HCT116 (cell line): ENCODE measurements around the gene PEX11A. TPM values are rescaled to one million over a fixed set of nuclear protein-coding genes. Genes with fewer than 3 reads are reported as not detected.

Experiments
- ATAC-seq: fragments of 200-7000 bp; cut with Tn5 transposase; 2 replicates; pipeline ENCODE4 v1.9.1; 2020; ENCODE audit warnings: mild to moderate bottlenecking, moderate library complexity
- BruUV-seq: library from RNA; stranded (reverse); fragments of 400-500 nt; replicated peaks from 2 replicates; lab custom pipeline; 2021; lab: Mats Ljungman, UMichigan
- CTCF ChIA-PET: fragments of 300-600 bp; sonication (Branson Sonifier 250); formaldehyde crosslinking; loops from one replicate; lab custom pipeline; 2021; ENCODE audit warnings: antibody characterized with exemption; lab: Charles Lee
- POLR2A ChIA-PET: fragments of 300-600, 350-600 bp; sonication (Branson Sonifier 250); formaldehyde crosslinking; loops from one replicate; lab custom pipeline; 2021; ENCODE audit warnings: antibody characterized with exemption; lab: Charles Lee
- RAD21 ChIA-PET, 2 experiments: fragments of 300-600 bp; sonication (Branson Sonifier 250); formaldehyde crosslinking; loops; one replicate each; lab custom pipeline; 2023; ENCODE audit warnings: low total read pairs in 2 of 2; ENCODE audit not compliant: uncharacterized antibody in 2 of 2, unreplicated experiment in 2 of 2, low non-redundant PET in 1 of 2; lab: Charles Lee
- DNase-seq: peaks from one replicate; pipeline ENCODE4 v3.0.0-alpha.2; 2010; ENCODE audit warnings: low read depth, low spot score
- H2AFZ ChIP-seq: fragments of 200-600 bp; shearing (Covaris generic), sonication (generic); 2 replicates; pipeline ENCODE4 v1.6.1; 2017; ENCODE audit warnings: low read depth, mixed run types, mixed read lengths, antibody characterized with exemption, low read length; ENCODE audit not compliant: poor library complexity, severe bottlenecking
- H3K27ac ChIP-seq: 2 replicates; pipeline ENCODE4 v1.5.1; 2012; ENCODE audit warnings: low read depth, low read length
- H3K27me3 ChIP-seq: fragments of 200-600 bp; sonication (generic); 2 replicates; pipeline ENCODE4 v1.6.1; 2016; ENCODE audit warnings: mixed run types, low read length, mixed read lengths; ENCODE audit not compliant: insufficient read depth
- H3K36me3 ChIP-seq, 2 experiments: fragments of 200-500 bp in 1 of 2; fragments of 200-600 bp in 1 of 2; sonication (Bioruptor generic) in 1 of 2; sonication (generic) in 1 of 2; 2 replicates each; pipeline versions ENCODE4 v1.5.1 to v1.6.1; 2014 to 2016; ENCODE audit warnings: low read length in 2 of 2, inconsistent platforms in 1 of 2, mixed read lengths in 1 of 2, mixed run types in 1 of 2; ENCODE audit not compliant: insufficient read depth in 2 of 2, control insufficient read depth in 1 of 2
- H3K4me1 ChIP-seq, 2 experiments: fragments of 200-600 bp in 1 of 2; sonication (generic) in 1 of 2; 2 replicates each; pipeline versions ENCODE4 v1.5.1 to v1.6.1; 2012 to 2017; ENCODE audit warnings: low read length in 2 of 2, inconsistent platforms in 1 of 2, mild to moderate bottlenecking in 1 of 2, mixed read lengths in 1 of 2, mixed run types in 1 of 2, moderate library complexity in 1 of 2; ENCODE audit not compliant: insufficient read depth in 2 of 2, control insufficient read depth in 1 of 2
- H3K4me2 ChIP-seq: fragments of 200-600 bp; sonication (generic); 2 replicates; pipeline ENCODE4 v1.6.1; 2017; ENCODE audit warnings: mixed run types, low read length, mixed read lengths
- H3K4me3 ChIP-seq, 2 experiments: fragments of 200-600 bp in 1 of 2; sonication (generic) in 1 of 2; replicated peaks in 1 of 2; 2 replicates each; pipeline ENCODE4 v1.5.1; 2011 to 2016; ENCODE audit warnings: low read length in 2 of 2, control low read depth in 1 of 2, low read depth in 1 of 2, mild to moderate bottlenecking in 1 of 2, mixed read lengths in 1 of 2, mixed run types in 1 of 2
- H3K79me2 ChIP-seq: fragments of 200-600 bp; sonication (generic); 2 replicates; pipeline ENCODE4 v1.6.1; 2017; ENCODE audit warnings: mild to moderate bottlenecking, mixed run types, low read length, moderate library complexity, mixed read lengths; ENCODE audit not compliant: insufficient read depth
- H3K9ac ChIP-seq: fragments of 200-600 bp; sonication (generic); 2 replicates; pipeline ENCODE4 v1.6.1; 2016; ENCODE audit warnings: low read length, mixed read lengths
- H3K9me2 ChIP-seq: fragments of 200-600 bp; sonication (generic), shearing (Covaris generic); 2 replicates; pipeline ENCODE4 v1.6.1; 2017; ENCODE audit warnings: mixed run types, mild to moderate bottlenecking, moderate library complexity; ENCODE audit not compliant: insufficient read depth
- H3K9me3 ChIP-seq, 2 experiments: fragments of 200-500 bp in 1 of 2; fragments of 200-600 bp in 1 of 2; sonication (Bioruptor generic) in 1 of 2; sonication (generic) in 1 of 2; 2 replicates each; pipeline ENCODE4 v1.6.1; 2014 to 2017; ENCODE audit warnings: low read length in 2 of 2, mixed read lengths in 2 of 2, inconsistent platforms in 1 of 2, low read depth in 1 of 2, mild to moderate bottlenecking in 1 of 2, mixed run types in 1 of 2, moderate library complexity in 1 of 2; ENCODE audit not compliant: control insufficient read depth in 1 of 2, insufficient read depth in 1 of 2
- H4K20me1 ChIP-seq: fragments of 200-600 bp; sonication (generic), shearing (Covaris generic); 2 replicates; pipeline ENCODE4 v1.6.1; 2017; ENCODE audit warnings: mixed run types, mild to moderate bottlenecking, moderate library complexity; ENCODE audit not compliant: insufficient read depth
- CBX3 ChIP-seq: IDR thresholded peaks from 2 replicates; pipeline ENCODE4 v1.6.1; 2012; ENCODE audit warnings: low read depth
- CEBPB ChIP-seq: IDR thresholded peaks from 2 replicates; pipeline ENCODE4 v1.6.1; 2012; ENCODE audit warnings: low read depth
- ELF1 ChIP-seq: IDR thresholded peaks from 2 replicates; pipeline ENCODE4 v1.6.1; 2012; ENCODE audit warnings: low read depth, borderline replicate concordance
- EZH2phosphoT487 ChIP-seq: fragments of 200-600 bp; IDR thresholded peaks from 2 replicates; pipeline ENCODE4 v1.6.1; 2018; ENCODE audit warnings: antibody characterized with exemption, borderline replicate concordance
- FOSL1 ChIP-seq: IDR thresholded peaks from 2 replicates; pipeline ENCODE4 v1.6.1; 2012; ENCODE audit warnings: low read depth
- POLR2A ChIP-seq: IDR thresholded peaks from 2 replicates; pipeline ENCODE4 v1.7.0; 2011; ENCODE audit warnings: borderline replicate concordance; ENCODE audit not compliant: insufficient read depth, insufficient read length; ENCODE audit errors: extremely low read depth
- POLR2AphosphoS5 ChIP-seq: IDR thresholded peaks from 2 replicates; pipeline ENCODE4 v1.6.1; 2011; ENCODE audit warnings: mild to moderate bottlenecking, low read depth, low read length, moderate library complexity
- SIN3A ChIP-seq: IDR thresholded peaks from 2 replicates; pipeline ENCODE4 v1.6.1; 2012; ENCODE audit warnings: low read depth
- SP1 ChIP-seq: IDR thresholded peaks from 2 replicates; pipeline ENCODE4 v1.6.1; 2012; ENCODE audit warnings: low read depth
- TCF7L2 ChIP-seq: IDR thresholded peaks from 2 replicates; pipeline ENCODE4 v1.7.0; 2011; ENCODE audit warnings: borderline replicate concordance, inconsistent platforms; ENCODE audit not compliant: insufficient read depth, insufficient read length; ENCODE audit errors: extremely low read depth
- YY1 ChIP-seq: IDR thresholded peaks from 2 replicates; pipeline ENCODE4 v1.6.1; 2011; ENCODE audit warnings: low read length, low read depth, moderate library complexity, mild to moderate bottlenecking; ENCODE audit not compliant: insufficient replicate concordance; ENCODE audit errors: extremely low read depth
- ZBTB33 ChIP-seq: IDR thresholded peaks from 2 replicates; pipeline ENCODE4 v1.6.1; 2011; ENCODE audit warnings: mild to moderate bottlenecking, low read length, moderate library complexity; ENCODE audit not compliant: insufficient replicate concordance; ENCODE audit errors: extremely low read depth
- ZFX ChIP-seq: fragments of 450-650 bp; IDR thresholded peaks from 2 replicates; pipeline ENCODE4 v1.6.1; 2017
- ZNF274 ChIP-seq: fragments of 200-500 bp; sonication (Bioruptor generic); IDR thresholded peaks from 2 replicates; pipeline ENCODE4 v1.6.1; 2014; ENCODE audit warnings: mild to moderate bottlenecking, low read depth, low read length, inconsistent platforms
- intact Hi-C: fragments of 100-400 bp; cut with micrococcal nuclease; formaldehyde crosslinking; loops from 2 replicates; pipeline ENCODE4 v1.10.0; 2022
- total RNA-seq: library from RNA; stranded (reverse); gene quantifications from one replicate; pipeline ENCODE4 v1.2.1, GENCODE V29; 2021; ENCODE audit not compliant: unreplicated experiment
- TF ChIP-seq, protein P1 (sequence below): IDR thresholded peaks from 2 replicates; pipeline ENCODE4 v1.6.1; 2012
- TF ChIP-seq, protein P2 (sequence below): IDR thresholded peaks from 2 replicates; pipeline ENCODE4 v1.6.1; 2012; ENCODE audit warnings: low read depth
- TF ChIP-seq, protein P3 (sequence below): IDR thresholded peaks from 2 replicates; pipeline ENCODE4 v1.6.1; 2012
- TF ChIP-seq, protein P4 (sequence below), 3 experiments: fragments of 200-600 bp in 1 of 3; sonication (generic) in 1 of 3; IDR thresholded peaks in 2 of 3; conservative IDR thresholded peaks in 1 of 3; 2 replicates each; pipeline ENCODE4 v1.5.1; 2012 to 2017; ENCODE audit warnings: low read depth in 2 of 3, low read length in 2 of 3, antibody characterized with exemption in 1 of 3, borderline replicate concordance in 1 of 3, control low read depth in 1 of 3, mild to moderate bottlenecking in 1 of 3, mixed read lengths in 1 of 3, mixed run types in 1 of 3, moderate library complexity in 1 of 3; ENCODE audit not compliant: insufficient read depth in 1 of 3

The PEX11A gene
- total RNA-seq, 1 experiment from 2014 or later = 7.1 TPM

DNA sequence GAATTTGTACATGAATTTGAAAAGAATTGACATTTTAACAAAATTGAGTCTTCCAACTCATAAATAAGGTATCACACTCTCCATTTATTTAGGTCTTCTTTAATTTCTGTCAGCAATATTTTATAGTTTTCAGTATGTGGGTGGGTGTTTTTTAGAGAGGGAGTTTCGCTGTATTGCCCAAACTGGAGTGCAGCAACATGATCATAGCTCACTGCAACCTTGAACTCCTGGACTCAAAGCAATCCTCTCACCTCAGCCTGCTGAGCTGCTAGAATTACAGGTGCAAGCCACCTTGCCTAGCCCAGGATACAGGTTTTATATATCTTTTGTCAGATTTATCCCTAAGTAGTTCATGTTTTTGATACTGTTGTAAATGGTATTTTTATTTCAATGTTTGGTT is 4.6 kb upstream of the PEX11A start:
- DNase-seq (no peak), ATAC-seq (no peak)
- H3K9ac ChIP-seq = no peak overlapping the region
- no peaks in the 10 kb centered on the region for H3K79me2 ChIP-seq
- H4K20me1 ChIP-seq = no peaks in the 10 kb centered on the region
- POLR2A ChIA-PET = no interaction called here
- no peak overlapping the region for H3K27ac ChIP-seq
- H3K4me3 ChIP-seq = no peak overlapping the region
- peaks cover 3 to 6% of the 10 kb centered on the region in 2 experiments; a peak in 2 of 4 replicates for H3K4me1 ChIP-seq
- no peaks in the 10 kb centered on the region for H3K9me2 ChIP-seq
- RAD21 ChIA-PET = no interaction called here
- no peak overlapping the region for H2AFZ ChIP-seq
- no peaks in the 10 kb centered on the region for H3K27me3 ChIP-seq
- no peak overlapping the region for H3K4me2 ChIP-seq
- CTCF ChIA-PET = interaction anchor here (1.2 kb wide), 1 partner anchor 22 kb away, joined by 3 read pairs; no protein-coding TSS in a partner anchor
- no peak for TF ChIP-seq TCF7L2
- TF ChIP-seq ELF1 = no peak
- TF ChIP-seq, protein P1, sequence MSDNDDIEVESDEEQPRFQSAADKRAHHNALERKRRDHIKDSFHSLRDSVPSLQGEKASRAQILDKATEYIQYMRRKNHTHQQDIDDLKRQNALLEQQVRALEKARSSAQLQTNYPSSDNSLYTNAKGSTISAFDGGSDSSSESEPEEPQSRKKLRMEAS = no peak
- TF ChIP-seq CEBPB = no peak
- no peak for TF ChIP-seq POLR2AphosphoS5
- TF ChIP-seq ZBTB33 = no peak
- TF ChIP-seq EZH2phosphoT487 = no peak
- TF ChIP-seq, protein P2, sequence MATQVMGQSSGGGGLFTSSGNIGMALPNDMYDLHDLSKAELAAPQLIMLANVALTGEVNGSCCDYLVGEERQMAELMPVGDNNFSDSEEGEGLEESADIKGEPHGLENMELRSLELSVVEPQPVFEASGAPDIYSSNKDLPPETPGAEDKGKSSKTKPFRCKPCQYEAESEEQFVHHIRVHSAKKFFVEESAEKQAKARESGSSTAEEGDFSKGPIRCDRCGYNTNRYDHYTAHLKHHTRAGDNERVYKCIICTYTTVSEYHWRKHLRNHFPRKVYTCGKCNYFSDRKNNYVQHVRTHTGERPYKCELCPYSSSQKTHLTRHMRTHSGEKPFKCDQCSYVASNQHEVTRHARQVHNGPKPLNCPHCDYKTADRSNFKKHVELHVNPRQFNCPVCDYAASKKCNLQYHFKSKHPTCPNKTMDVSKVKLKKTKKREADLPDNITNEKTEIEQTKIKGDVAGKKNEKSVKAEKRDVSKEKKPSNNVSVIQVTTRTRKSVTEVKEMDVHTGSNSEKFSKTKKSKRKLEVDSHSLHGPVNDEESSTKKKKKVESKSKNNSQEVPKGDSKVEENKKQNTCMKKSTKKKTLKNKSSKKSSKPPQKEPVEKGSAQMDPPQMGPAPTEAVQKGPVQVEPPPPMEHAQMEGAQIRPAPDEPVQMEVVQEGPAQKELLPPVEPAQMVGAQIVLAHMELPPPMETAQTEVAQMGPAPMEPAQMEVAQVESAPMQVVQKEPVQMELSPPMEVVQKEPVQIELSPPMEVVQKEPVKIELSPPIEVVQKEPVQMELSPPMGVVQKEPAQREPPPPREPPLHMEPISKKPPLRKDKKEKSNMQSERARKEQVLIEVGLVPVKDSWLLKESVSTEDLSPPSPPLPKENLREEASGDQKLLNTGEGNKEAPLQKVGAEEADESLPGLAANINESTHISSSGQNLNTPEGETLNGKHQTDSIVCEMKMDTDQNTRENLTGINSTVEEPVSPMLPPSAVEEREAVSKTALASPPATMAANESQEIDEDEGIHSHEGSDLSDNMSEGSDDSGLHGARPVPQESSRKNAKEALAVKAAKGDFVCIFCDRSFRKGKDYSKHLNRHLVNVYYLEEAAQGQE = no peak
- no peak for TF ChIP-seq YY1
- no peak for TF ChIP-seq ZFX
- no peak for TF ChIP-seq SIN3A
- no peak for TF ChIP-seq ZNF274
- no peak for TF ChIP-seq POLR2A
- no peak for TF ChIP-seq CBX3
- TF ChIP-seq, protein P3, sequence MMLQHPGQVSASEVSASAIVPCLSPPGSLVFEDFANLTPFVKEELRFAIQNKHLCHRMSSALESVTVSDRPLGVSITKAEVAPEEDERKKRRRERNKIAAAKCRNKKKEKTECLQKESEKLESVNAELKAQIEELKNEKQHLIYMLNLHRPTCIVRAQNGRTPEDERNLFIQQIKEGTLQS = no peak
- TF ChIP-seq, protein P4, sequence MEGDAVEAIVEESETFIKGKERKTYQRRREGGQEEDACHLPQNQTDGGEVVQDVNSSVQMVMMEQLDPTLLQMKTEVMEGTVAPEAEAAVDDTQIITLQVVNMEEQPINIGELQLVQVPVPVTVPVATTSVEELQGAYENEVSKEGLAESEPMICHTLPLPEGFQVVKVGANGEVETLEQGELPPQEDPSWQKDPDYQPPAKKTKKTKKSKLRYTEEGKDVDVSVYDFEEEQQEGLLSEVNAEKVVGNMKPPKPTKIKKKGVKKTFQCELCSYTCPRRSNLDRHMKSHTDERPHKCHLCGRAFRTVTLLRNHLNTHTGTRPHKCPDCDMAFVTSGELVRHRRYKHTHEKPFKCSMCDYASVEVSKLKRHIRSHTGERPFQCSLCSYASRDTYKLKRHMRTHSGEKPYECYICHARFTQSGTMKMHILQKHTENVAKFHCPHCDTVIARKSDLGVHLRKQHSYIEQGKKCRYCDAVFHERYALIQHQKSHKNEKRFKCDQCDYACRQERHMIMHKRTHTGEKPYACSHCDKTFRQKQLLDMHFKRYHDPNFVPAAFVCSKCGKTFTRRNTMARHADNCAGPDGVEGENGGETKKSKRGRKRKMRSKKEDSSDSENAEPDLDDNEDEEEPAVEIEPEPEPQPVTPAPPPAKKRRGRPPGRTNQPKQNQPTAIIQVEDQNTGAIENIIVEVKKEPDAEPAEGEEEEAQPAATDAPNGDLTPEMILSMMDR (IDR thresholded peaks at IDR 0.05 in 2 of 3, conservative IDR thresholded peaks at IDR 0.05 in 1 of 3; ENCODE audit: borderline replicate concordance in 1 of 3, insufficient read depth in 1 of 3, low read depth in 2 of 3, low read length in 2 of 3) = no peak
- no peak for TF ChIP-seq SP1
- no peak for TF ChIP-seq FOSL1
- BruUV-seq = no TSS peak
- intact Hi-C loops = no loop called here
- no peaks in the 10 kb centered on the region for H3K9me3 ChIP-seq
- no peaks in the 10 kb centered on the region for H3K36me3 ChIP-seq
